ENCODE data around the gene PDE4D.

Gene PDE4D

DNA sequence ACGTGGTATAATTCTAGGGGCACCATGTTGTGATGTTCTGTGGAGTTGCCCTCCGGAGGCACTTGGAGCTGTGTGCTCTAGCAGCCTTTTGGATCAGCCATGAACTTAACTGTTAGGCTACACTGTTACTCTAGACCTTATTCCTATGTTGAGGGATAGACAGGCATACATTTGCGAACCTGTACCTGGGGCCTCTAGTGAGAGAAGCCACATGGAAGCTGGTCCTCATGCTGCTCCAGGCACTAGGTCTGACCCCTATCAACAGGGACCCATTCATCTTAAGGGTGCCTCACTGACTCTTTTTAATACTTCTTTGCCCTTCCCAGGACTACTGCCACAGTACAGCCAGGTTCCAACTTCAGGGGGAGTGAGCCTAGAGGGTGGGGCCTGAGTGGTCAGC lies 715.9 kb downstream of the PDE4D start:
- Histone ChIP-seq H3K9me3 (ENCODE audit: low read length) (no peaks in the 10 kb centered on the region), H3K9ac (ENCODE audit: low read length) (no peak overlapping the region), H3K36me3 (ENCODE audit: insufficient read depth, low read length) (peaks cover 36% of the 10 kb centered on the region), H3K27ac (ENCODE audit: low read depth, low read length) (no peak overlapping the region), H3K4me1 (ENCODE audit: insufficient read depth, low read length) (peaks cover 6% of the 10 kb centered on the region), H3K4me3 (ENCODE audit: low read depth in 1 of 2, low read length in 2 of 2) (no peak overlapping the region), H3K27me3 (ENCODE audit: control insufficient read depth in 1 of 2, insufficient read depth in 2 of 2, low read length in 2 of 2) (no peaks in the 10 kb centered on the region)

DNA sequence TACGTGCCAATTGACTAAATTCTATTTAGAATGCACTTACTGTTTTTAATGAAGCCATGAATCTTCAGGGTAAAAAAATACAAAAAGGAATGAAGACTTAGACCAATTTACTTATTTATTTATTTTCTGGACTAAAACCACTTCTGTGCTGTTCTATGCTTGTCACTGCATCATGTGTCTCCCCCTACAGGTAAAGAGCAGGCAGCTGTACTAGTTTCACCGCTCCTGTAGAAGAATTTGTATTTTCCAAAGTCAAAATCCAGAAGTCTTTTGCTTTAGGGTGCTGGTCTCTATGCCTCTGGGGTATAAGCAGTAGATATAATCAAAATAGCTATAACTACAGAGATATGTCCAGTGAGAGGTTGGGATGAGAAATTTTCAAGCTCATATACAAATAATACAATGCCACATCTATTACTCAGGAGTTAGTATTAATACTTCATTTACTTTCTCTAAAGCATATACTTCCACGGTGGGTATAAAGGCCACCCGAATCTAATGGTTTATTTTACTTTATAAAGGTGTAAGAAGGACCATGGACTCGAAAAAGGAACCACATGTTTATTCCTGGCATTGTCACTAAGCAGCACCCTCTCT lies 719.2 kb downstream of the PDE4D start:
- Histone ChIP-seq H3K27me3 (ENCODE audit: control insufficient read depth in 1 of 2, insufficient read depth in 2 of 2, low read length in 2 of 2) (no peaks in the 10 kb centered on the region), H3K9ac (ENCODE audit: low read length) (no peak overlapping the region), H3K9me3 (ENCODE audit: low read length) (no peaks in the 10 kb centered on the region), H3K4me3 (ENCODE audit: low read depth in 1 of 2, low read length in 2 of 2) (no peak overlapping the region), H3K36me3 (ENCODE audit: insufficient read depth, low read length) (peaks cover 24% of the 10 kb centered on the region), H3K4me1 (ENCODE audit: insufficient read depth, low read length) (peaks cover 11% of the 10 kb centered on the region), H3K27ac (ENCODE audit: low read depth, low read length) (no peak overlapping the region)

DNA sequence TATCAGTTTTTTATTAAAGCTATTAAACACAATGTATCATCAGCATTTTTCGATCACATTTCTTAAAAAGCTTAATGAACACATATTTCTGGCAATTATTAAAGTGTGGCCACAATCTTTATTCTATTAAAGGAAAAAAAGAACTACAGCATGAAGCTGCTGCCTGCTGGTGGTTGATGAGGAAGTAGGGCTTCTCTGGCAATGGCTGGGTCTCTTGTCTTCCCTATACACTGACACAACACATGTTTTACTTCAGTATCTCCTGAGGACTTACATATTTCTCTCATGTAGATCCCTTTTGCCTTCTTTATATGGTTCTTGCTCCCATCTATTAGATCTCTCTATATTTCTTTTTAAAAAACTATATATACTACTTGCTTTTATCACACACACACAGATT lies 719.9 kb downstream of the PDE4D start:
- Histone ChIP-seq H3K27ac (ENCODE audit: low read depth, low read length) (no peak overlapping the region), H3K27me3 (ENCODE audit: control insufficient read depth in 1 of 2, insufficient read depth in 2 of 2, low read length in 2 of 2) (no peaks in the 10 kb centered on the region), H3K36me3 (ENCODE audit: insufficient read depth, low read length) (peaks cover 17% of the 10 kb centered on the region), H3K9me3 (ENCODE audit: low read length) (no peaks in the 10 kb centered on the region), H3K4me3 (ENCODE audit: low read depth in 1 of 2, low read length in 2 of 2) (no peak overlapping the region), H3K9ac (ENCODE audit: low read length) (no peak overlapping the region), H3K4me1 (ENCODE audit: insufficient read depth, low read length) (peaks cover 17% of the 10 kb centered on the region)

DNA sequence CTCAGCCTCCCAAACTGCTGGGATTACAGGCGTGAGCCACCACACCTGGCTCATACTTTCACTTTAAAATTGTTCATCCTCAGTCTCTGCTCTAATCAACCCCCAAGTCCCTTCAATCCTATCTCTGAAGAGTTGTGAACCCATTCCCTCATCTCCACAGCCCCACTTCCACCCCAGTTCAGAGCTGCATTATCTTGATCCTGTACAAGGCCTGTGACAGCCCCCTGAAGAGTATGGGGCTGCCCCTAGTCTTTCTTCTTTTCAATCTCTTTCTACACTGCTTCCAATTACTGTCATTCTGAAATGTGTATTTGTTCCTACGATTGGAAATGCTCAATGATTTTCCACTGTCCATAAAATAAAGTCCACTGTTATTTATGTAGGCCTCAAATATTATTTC lies 722.4 kb downstream of the PDE4D start:
- H3K27me3 ChIP-seq (ENCODE audit: control insufficient read depth in 1 of 2, insufficient read depth in 2 of 2, low read length in 2 of 2) = no peaks in the 10 kb centered on the region
- peaks cover 25% of the 10 kb centered on the region for H3K4me1 ChIP-seq (ENCODE audit: insufficient read depth, low read length)
- no peak overlapping the region for H3K4me3 ChIP-seq (ENCODE audit: low read depth in 1 of 2, low read length in 2 of 2)
- H3K36me3 ChIP-seq (ENCODE audit: insufficient read depth, low read length) = peaks cover 4% of the 10 kb centered on the region
- H3K27ac ChIP-seq (ENCODE audit: low read depth, low read length) = no peak overlapping the region
- no peaks in the 10 kb centered on the region for H3K9me3 ChIP-seq (ENCODE audit: low read length)
- H3K9ac ChIP-seq (ENCODE audit: low read length) = no peak overlapping the region

DNA sequence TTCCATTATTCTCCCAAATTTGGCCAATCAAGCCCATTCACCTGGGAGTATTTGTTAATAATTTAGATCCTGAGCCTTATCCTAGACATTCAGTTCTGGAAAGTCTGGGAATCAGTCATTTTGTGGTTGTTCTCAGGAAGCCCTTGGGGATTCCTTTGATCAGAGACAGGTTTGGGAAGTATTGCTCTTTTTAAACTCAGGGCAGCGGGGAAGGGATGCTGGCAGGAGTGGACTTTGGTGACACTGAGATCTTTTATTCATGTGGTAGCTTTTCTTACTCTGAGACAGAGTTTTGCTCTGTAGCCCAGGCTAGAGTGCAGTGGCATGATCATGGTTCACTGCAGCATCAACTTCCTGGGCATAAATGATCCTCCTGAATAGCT lies 723.8 kb downstream of the PDE4D start:
- peaks cover 26% of the 10 kb centered on the region for H3K4me1 ChIP-seq (ENCODE audit: insufficient read depth, low read length)
- H3K4me3 ChIP-seq (ENCODE audit: low read depth in 1 of 2, low read length in 2 of 2) = no peak overlapping the region
- H3K27me3 ChIP-seq (ENCODE audit: control insufficient read depth in 1 of 2, insufficient read depth in 2 of 2, low read length in 2 of 2) = no peaks in the 10 kb centered on the region
- no peak overlapping the region for H3K27ac ChIP-seq (ENCODE audit: low read depth, low read length)
- no peaks in the 10 kb centered on the region for H3K36me3 ChIP-seq (ENCODE audit: insufficient read depth, low read length)
- H3K9ac ChIP-seq (ENCODE audit: low read length) = no peak overlapping the region
- H3K9me3 ChIP-seq (ENCODE audit: low read length) = no peaks in the 10 kb centered on the region

DNA sequence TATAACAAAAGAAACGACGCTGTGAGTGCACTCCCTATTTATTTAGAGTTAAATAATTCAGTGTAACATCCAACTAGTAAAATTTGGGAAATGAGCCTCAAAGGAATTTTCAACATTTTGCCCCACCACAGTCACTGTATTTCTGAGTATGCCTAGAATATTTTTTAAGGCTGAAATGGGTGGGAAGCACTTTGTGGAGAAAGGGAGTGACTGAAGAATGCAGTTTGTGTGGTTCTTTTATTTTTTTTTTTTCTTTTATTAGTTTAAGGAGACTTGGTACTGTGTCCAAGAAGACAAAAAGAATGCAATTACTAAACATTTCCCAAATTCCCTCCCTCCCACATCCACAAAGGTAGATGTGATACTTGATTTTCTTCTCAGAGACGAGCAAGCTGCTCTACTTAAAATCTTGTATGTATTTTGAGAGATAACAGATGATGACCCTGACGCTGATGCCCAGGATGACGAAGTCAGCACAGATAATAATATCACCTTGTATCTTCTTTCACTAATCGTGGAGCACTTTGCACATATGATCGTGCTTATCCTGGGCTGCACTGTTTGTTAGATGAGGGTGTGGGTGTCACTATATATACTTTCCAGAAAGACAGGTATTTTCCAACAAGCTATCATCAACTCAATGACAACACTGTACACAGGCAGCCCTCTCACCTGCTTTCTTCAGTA lies 724.3 kb downstream of the PDE4D start:
- Histone ChIP-seq H3K36me3 (ENCODE audit: insufficient read depth, low read length) (no peaks in the 10 kb centered on the region), H3K4me1 (ENCODE audit: insufficient read depth, low read length) (peaks cover 29% of the 10 kb centered on the region), H3K27me3 (ENCODE audit: control insufficient read depth in 1 of 2, insufficient read depth in 2 of 2, low read length in 2 of 2) (no peaks in the 10 kb centered on the region), H3K9me3 (ENCODE audit: low read length) (no peaks in the 10 kb centered on the region), H3K4me3 (ENCODE audit: low read depth in 1 of 2, low read length in 2 of 2) (no peak overlapping the region), H3K9ac (ENCODE audit: low read length) (no peak overlapping the region), H3K27ac (ENCODE audit: low read depth, low read length) (no peak overlapping the region)

DNA sequence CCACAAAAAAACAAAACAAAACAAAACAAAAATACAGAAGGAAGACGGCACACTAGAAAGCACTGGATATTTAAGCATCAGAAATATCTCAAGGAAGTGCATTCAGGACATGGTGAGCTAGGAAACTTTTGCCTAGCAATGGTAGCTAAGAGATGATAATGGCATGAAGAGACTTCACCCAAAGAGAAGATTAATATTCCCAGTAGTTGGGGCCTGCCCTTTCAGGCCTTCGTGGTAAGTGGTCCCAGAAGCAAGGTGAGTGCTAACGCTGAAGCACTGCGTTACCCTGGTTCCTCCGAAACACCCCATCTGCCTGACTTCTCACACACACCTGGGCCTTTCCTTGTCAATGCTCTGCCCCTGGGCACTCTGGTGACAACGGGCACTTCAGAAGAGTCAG lies 725.5 kb downstream of the PDE4D start:
- H3K27me3 ChIP-seq (ENCODE audit: control insufficient read depth in 1 of 2, insufficient read depth in 2 of 2, low read length in 2 of 2) = no peaks in the 10 kb centered on the region
- H3K4me1 ChIP-seq (ENCODE audit: insufficient read depth, low read length) = peaks cover 22% of the 10 kb centered on the region
- no peaks in the 10 kb centered on the region for H3K36me3 ChIP-seq (ENCODE audit: insufficient read depth, low read length)
- H3K9ac ChIP-seq (ENCODE audit: low read length) = no peak overlapping the region
- no peaks in the 10 kb centered on the region for H3K9me3 ChIP-seq (ENCODE audit: low read length)
- no peak overlapping the region for H3K27ac ChIP-seq (ENCODE audit: low read depth, low read length)
- H3K4me3 ChIP-seq (ENCODE audit: low read depth in 1 of 2, low read length in 2 of 2) = no peak overlapping the region

DNA sequence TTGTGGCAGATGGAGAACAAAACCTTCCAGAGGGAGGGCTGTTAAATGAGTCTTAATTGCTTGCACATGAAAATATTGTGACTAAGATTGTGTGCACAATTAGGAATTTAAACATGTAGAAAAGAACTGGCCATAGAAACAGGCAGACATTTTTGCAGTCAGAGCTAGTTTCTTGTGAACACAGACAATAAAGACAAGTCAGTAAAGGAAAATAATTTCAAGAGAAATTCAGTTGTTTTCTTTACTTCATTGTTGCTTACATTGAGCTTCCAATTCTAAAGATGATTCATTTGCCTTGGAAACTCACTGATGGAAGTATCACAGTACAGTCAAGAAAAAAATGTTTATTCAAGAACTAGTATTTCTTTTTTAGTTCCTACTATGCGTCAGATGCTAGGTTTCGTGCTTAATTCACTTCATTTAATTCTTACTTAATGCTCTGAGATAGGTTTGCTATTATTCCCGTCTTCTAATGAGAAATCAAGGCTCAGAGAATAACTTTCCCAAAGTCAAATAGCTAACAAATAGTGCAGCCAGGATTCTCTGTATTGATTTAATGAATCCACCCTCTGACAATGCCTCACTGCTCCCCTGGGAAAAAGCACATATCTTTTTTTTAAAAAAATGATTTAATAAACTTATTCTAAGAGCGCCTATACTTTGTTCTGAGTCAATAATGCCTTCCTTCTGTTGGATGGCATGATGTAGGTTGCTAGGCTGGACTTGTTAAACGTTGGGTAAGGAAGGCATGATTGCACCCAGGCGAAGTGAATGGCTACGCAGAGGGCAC lies 729.3 kb downstream of the PDE4D start:
- no peaks in the 10 kb centered on the region for H3K36me3 ChIP-seq (ENCODE audit: insufficient read depth, low read length)
- H3K27ac ChIP-seq (ENCODE audit: low read depth, low read length) = no peak overlapping the region
- H3K4me3 ChIP-seq (ENCODE audit: low read depth in 1 of 2, low read length in 2 of 2) = no peak overlapping the region

DNA sequence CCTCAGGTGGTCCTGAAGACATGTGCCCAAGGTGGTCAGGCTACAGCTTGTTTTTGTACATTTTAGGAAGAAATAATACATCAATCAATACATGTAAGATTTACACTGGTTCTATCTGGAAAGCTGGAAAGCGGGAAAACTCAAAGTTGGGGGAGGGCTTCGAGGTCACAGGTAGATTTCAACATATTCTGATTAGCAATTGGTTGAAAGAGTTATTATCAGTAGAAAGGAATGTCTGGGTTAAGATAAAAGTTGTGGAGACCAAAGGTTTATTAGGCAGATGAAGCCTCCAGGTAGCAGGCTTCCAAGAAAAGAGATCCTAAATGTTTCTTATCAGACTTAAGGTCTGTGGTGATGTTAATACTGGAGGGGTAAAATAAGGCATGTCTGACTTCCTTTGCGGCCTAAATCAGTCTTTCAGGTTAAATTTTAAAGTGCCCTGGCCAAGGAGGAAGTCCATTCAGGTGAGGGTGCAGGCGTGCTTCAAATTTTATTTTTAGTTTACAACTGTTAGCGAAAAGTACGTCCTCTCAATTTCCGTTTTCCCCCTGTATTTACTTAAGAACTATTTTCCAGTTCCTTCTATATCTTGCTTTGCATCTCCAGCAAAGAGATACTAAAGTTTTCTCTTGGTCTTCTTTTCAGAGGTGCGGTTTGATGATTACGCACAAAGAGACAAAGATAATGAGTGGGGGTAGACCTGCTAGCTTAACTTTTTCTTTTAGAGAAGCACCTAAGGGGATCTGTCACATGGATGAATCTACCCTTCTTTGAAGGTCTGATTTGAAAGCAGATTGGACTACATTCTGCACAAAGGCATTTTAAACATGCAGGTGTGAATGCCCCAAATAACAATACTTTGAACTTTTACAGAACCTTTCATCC lies 732.1 kb downstream of the PDE4D start:
- no peak overlapping the region for H3K27ac ChIP-seq (ENCODE audit: low read depth, low read length)
- H3K27me3 ChIP-seq (ENCODE audit: control insufficient read depth in 1 of 2, insufficient read depth in 2 of 2, low read length in 2 of 2) = no peaks in the 10 kb centered on the region
- H3K9ac ChIP-seq (ENCODE audit: low read length) = no peak overlapping the region
- H3K9me3 ChIP-seq (ENCODE audit: low read length) = no peaks in the 10 kb centered on the region
- no peaks in the 10 kb centered on the region for H3K36me3 ChIP-seq (ENCODE audit: insufficient read depth, low read length)
- peaks cover 28% of the 10 kb centered on the region for H3K4me1 ChIP-seq (ENCODE audit: insufficient read depth, low read length)
- H3K4me3 ChIP-seq (ENCODE audit: low read depth in 1 of 2, low read length in 2 of 2) = no peak overlapping the region

More for the DNA sequence above, 729.3 kb downstream of the PDE4D start:
- no peaks in the 10 kb centered on the region for H3K27me3 ChIP-seq (ENCODE audit: control insufficient read depth in 1 of 2, insufficient read depth in 2 of 2, low read length in 2 of 2)
- no peak overlapping the region for H3K9ac ChIP-seq (ENCODE audit: low read length)
- no peaks in the 10 kb centered on the region for H3K9me3 ChIP-seq (ENCODE audit: low read length)
- H3K4me1 ChIP-seq (ENCODE audit: insufficient read depth, low read length) = peaks cover 21% of the 10 kb centered on the region

DNA sequence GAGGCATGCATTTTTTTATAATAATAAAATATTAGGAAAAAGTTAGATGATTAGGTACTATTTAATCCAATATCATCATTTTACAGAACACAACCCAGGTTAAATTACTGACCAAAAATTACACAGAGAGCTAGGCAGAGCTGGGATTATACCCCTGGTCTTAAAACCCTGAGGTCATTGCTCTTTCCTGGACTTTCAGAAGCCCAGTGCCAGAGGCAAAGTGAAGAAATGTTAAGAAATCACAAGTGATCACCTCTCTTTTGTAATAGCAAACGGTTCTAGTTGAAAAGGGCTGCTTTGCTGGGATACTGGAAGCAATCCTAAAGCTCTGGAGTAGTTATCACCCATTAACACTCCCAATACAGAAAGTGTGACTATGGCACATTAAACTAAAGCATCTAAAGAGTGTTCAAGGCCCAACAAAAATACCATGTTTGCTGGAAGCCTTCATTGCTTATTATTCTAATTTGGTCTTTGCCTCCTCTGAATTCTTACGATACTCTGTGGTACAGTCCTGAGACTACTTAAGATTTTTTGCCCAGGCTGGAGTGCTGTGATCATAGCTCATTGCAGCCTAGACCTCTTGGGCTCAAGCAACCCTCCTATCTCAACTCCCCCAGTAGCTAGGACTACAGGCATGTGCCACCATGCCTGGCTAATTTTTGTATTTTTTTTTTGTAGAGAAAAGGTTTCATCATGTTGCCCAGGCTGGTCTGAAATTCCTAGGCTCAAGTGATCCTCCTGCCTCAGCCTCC lies 734.7 kb downstream of the PDE4D start:
- no peaks in the 10 kb centered on the region for H3K27me3 ChIP-seq (ENCODE audit: control insufficient read depth in 1 of 2, insufficient read depth in 2 of 2, low read length in 2 of 2)
- H3K9ac ChIP-seq (ENCODE audit: low read length) = no peak overlapping the region
- H3K27ac ChIP-seq (ENCODE audit: low read depth, low read length) = no peak overlapping the region
- peaks cover 24% of the 10 kb centered on the region for H3K4me1 ChIP-seq (ENCODE audit: insufficient read depth, low read length)
- no peaks in the 10 kb centered on the region for H3K36me3 ChIP-seq (ENCODE audit: insufficient read depth, low read length)
- H3K4me3 ChIP-seq (ENCODE audit: low read depth in 1 of 2, low read length in 2 of 2) = no peak overlapping the region
- H3K9me3 ChIP-seq (ENCODE audit: low read length) = no peaks in the 10 kb centered on the region

Data from muscle layer of colon (tissue), 2 donors.